Coronary artery (tissue), 2 donors: ENCODE results near the gene SUSD5.
A peak's percentile ranks its signal among the peaks of the same experiment; 100 is the strongest.
"Not testable (repeated sequence)": the region's sequence is repeated elsewhere in the genome, so short reads cannot be mapped to it uniquely, and the experiment has no call there.

Experiments
- DNase-seq: peaks from one replicate; pipeline ENCODE4 v3.0.0-alpha.2; 2017; ENCODE audit warnings: low spot score
- H3K27ac ChIP-seq, 2 donors: fragments of 200-600 bp; sonication (generic); one replicate each; pipeline ENCODE4 v1.5.1; 2016 to 2019
- H3K4me3 ChIP-seq: fragments of 200-600 bp; sonication (generic); 2 replicates; pipeline ENCODE4 v1.5.1; 2016; ENCODE audit warnings: mild to moderate bottlenecking, moderate library complexity
- TF ChIP-seq, protein P1 (sequence below): fragments of 200-600 bp; sonication (generic); IDR thresholded peaks from one replicate; pipeline ENCODE4 v1.5.1; 2019; ENCODE audit warnings: antibody characterized with exemption

The SUSD5 gene

DNA sequence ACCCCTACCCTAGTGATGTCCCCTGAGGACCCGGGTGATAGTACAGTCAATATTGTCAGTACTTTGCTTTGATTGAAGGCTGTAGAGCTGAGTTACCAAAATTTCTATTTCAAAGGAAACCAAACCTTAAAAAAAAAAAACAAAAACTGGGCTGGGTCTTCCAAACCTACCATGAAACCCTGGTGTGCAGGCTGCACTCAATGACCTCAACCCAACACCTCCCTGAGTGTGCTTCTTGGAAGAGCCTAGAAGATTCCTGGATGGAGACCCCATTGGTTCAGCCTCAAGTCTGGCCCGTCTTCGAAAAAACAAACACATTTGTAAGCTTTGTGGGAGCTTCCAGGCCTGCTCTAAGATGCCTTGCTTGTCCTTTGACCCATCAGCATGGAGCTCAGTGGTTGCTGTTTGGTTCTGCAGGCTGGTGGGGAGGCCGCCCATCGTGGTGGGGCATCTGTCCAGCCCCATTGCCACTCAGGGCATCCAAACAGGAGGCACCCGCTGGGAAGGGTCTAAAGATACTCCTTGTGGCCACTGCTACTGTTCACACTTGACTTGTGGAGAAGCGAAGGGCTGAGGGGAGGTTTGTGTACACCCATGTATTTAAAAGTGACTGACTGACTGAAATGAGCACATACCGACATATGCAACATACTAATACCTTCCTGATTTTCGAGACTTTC, 72.6 kb downstream of the SUSD5 start:
- TF ChIP-seq, protein P1, sequence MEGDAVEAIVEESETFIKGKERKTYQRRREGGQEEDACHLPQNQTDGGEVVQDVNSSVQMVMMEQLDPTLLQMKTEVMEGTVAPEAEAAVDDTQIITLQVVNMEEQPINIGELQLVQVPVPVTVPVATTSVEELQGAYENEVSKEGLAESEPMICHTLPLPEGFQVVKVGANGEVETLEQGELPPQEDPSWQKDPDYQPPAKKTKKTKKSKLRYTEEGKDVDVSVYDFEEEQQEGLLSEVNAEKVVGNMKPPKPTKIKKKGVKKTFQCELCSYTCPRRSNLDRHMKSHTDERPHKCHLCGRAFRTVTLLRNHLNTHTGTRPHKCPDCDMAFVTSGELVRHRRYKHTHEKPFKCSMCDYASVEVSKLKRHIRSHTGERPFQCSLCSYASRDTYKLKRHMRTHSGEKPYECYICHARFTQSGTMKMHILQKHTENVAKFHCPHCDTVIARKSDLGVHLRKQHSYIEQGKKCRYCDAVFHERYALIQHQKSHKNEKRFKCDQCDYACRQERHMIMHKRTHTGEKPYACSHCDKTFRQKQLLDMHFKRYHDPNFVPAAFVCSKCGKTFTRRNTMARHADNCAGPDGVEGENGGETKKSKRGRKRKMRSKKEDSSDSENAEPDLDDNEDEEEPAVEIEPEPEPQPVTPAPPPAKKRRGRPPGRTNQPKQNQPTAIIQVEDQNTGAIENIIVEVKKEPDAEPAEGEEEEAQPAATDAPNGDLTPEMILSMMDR = no peak
- no peak for DNase-seq
- peak overlapping the region in 1 of 2 donors; percentile 53 for H3K27ac ChIP-seq
- H3K4me3 ChIP-seq = no peak overlapping the region

DNA sequence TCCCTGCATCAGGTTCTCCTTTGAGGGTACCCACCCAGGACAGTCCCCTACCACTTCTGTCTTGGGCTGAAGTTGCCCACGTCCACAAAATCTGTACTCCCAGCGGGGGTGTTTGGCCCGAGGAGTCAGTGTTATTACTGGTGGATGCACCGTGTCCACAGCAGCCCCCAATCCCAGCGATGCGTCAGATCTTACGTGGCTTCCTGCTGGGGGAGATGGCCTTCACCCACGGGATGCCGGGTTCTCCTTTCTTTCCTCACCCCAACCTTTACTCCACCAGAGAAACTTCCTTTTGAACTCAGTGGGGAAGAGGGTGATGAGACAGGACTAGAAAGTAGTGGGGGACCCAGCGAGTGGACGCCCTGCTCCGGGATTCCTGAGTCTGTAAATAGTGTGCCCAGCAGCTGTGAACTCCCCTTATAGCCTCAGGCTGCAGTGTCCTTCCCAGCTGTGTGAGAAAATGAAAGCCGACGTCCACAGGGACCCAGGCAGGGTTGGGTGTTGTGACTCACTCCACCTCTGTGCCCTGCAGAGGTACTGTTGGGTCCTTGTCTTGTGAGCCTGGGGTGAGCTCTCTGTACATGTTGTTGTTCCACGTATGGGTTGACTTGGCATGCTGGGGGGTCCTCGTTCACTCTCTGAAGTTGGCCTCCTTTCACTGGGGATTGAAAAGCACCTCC, 73.2 kb downstream of the SUSD5 start:
- TF ChIP-seq, protein P1 = no peak
- no peak overlapping the region for H3K27ac ChIP-seq
- no peak overlapping the region for H3K4me3 ChIP-seq
- DNase-seq = no peak

DNA sequence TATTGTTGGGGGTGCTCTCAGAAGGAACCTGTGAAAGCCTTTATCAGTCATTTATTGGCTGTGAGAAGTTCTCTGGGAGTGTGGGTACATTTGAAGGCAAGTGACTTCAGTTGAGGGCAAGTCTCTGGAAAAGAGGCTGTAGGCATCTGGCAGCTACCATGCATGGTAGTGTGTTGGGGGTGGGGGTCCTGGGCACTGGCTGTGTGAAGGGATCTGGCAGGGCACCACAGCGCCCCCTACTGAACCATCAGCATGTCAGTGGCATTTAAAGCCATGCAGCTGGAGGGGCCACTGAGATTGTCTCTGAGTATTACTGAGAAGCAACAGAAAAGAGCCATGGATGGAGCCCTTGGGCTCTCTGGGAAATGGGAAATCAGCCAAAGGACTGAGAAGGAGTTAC, 74.2 kb downstream of the SUSD5 start:
- TF ChIP-seq, protein P1 = no peak
- peak overlapping the region in 1 of 2 donors; percentile 18 for H3K27ac ChIP-seq
- H3K4me3 ChIP-seq = no peak overlapping the region
- no peak for DNase-seq

DNA sequence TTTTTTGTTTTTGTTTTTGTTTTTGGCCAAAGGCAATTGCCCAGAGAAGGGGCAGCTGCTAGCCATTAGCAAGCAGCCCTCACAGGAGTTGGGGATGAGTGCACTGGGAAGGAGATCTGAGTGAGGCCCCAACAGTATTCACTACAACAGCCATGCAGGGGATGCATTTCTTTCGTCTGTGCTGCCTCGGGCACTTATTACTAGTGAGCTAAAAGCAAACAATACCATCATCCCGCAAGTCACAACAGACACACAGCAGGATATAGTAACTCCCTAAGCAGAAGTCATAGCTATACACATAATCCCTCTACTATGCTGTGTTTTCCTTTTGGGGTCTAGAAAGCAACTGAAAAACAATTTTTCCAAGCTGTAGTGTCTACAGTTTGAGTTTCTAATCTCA, 77.6 kb downstream of the SUSD5 start:
- TF ChIP-seq, protein P1 = no peak
- Histone ChIP-seq H3K27ac (no peak overlapping the region), H3K4me3 (no peak overlapping the region)
- no peak for DNase-seq

DNA sequence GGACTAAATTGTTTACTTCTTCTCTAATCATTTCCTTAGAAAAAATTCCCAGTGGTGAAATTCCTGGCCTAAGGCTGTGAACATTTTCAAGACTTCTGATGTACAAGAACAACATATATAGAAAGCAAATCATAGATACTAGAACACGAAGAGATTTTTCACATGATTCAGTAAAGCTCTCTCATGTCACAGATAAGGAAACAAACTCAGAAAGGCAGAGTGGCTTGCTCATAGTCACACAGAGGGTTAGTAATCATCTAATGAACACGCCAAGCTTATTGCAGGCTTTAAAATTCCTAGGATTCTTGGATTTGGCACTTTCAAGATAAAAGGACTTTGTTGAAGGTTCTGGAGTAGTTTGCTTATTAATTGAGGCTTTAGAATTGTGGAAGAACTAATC, 78.6 kb downstream of the SUSD5 start:
- Histone ChIP-seq H3K27ac (no peak overlapping the region), H3K4me3 (no peak overlapping the region)
- TF ChIP-seq, protein P1 = no peak
- DNase-seq = no peak

DNA sequence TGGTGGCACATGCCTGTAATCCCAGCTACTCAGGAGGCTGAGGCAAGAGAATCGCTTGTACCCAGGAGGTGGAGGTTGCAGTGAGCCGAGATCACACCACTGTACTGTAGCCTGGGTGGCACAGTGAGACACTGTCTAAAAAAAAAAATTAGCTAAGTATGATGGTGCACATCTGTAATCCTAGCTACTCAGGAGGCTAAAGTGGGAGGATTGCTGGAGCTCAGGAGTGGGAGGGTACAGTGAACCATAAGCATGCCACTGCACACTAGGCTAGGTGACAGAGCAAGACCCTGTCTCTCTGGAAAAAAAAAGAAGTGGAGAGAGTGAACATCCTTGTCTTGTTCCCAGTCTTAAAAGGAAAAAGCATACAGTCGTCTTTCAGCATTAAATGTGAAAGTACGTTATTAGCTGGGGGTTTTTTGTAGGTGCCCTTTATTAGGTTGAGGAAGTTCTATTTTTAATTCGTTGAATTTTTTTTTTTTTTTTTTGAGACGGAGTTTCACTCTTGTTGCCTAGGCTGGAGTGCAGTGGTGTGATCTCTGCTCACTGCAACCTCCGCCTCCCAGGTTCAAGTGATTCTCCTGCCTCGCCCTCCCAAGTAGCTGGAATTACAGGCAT, 79.5 kb downstream of the SUSD5 start:
- not testable (repeated sequence) for H3K27ac ChIP-seq, H3K4me3 ChIP-seq, DNase-seq

DNA sequence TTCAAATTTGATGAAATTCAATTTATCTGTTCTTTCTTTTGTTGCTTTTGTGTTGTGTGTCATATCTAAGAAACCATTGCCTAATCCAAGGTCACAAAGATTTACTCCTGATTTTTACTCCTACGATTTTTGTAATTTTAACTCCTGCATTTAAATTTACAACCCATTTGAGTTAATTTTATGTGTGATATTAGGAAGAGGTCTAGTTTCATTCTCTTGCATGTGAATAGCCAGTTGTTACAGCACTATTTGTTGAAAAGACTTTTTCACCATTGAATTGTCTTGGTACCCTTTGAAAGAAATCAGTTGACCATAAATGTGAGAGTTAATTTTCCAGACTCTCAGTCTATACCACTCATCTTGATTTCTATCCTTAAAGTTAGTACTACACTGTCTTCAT, 80.9 kb downstream of the SUSD5 start:
- TF ChIP-seq, protein P1 = no peak
- Histone ChIP-seq H3K4me3 (no peak overlapping the region), H3K27ac (no peak overlapping the region)
- no peak for DNase-seq
